Large intestine (tissue), 3 donors: ENCODE measurements around the gene COL9A3. TPM values are rescaled to one million over a fixed set of nuclear protein-coding genes. Genes with fewer than 3 reads are reported as not detected.
"Not testable (repeated sequence)": the region's sequence is repeated elsewhere in the genome, so short reads cannot be mapped to it uniquely, and the experiment has no call there.

ENCODE experiments used
- DNase-seq, 2 donors: peaks; one replicate each; pipeline versions ENCODE4 v3.0.0 to v3.0.0-alpha.2; 2013
- H3K27ac ChIP-seq: one replicate; pipeline ENCODE4 v1.5.1; 2013; ENCODE audit warnings: low read length
- H3K27me3 ChIP-seq: 2 replicates; pipeline ENCODE4 v1.6.1; 2013; ENCODE audit warnings: low read length; ENCODE audit not compliant: control insufficient read depth, insufficient read depth
- H3K36me3 ChIP-seq: 2 replicates; pipeline ENCODE4 v1.6.1; 2013; ENCODE audit warnings: low read length; ENCODE audit not compliant: control insufficient read depth, insufficient read depth
- H3K4me1 ChIP-seq: one replicate; pipeline ENCODE4 v1.6.1; 2013; ENCODE audit warnings: low read length; ENCODE audit not compliant: control insufficient read depth, insufficient read depth
- H3K4me3 ChIP-seq: one replicate; pipeline ENCODE4 v1.5.1; 2013; ENCODE audit warnings: low read length
- H3K9me3 ChIP-seq: one replicate; pipeline ENCODE4 v1.6.1; 2013; ENCODE audit warnings: mild to moderate bottlenecking, low read depth, low read length, moderate library complexity; ENCODE audit not compliant: control insufficient read depth
- WGBS: methylation state at CpG from one replicate; pipeline ENCODE4 v1.1.5; 2013; ENCODE audit warnings: low lambda C conversion rate; ENCODE audit not compliant: insufficient coverage; 5-methylcytosine and 5-hydroxymethylcytosine counted together
- polyA plus RNA-seq: library from polyadenylated mRNA; unstranded; fragments of 120-200 nt; gene quantifications from one replicate; pipeline ENCODE4 v1.2.1, GENCODE V29; 2013

COL9A3 gene
- polyA plus RNA-seq, 1 donor: 14.1 TPM

GRCh38 chr20:62860924-62861691 is 44.3 kb downstream of the COL9A3 start:
- peak in 1 of 2 donors; percentile 60 for DNase-seq
- Histone ChIP-seq H3K27ac (no peak overlapping the region), H3K4me3 (peak overlapping the region; percentile 13), H3K4me1 (peaks cover 4% of the 10 kb centered on the region), H3K27me3 (peaks cover 15% of the 10 kb centered on the region), H3K9me3 (peaks cover 6% of the 10 kb centered on the region), H3K36me3 (peaks cover 5% of the 10 kb centered on the region)
- no CpG with 5 or more reads among the region's 129 CpGs for WGBS

GRCh38 chr20:62861726-62862336 is 45.0 kb downstream of the COL9A3 start, which contains the start of gene TCFL5:
TCFL5 (minus strand) TSS chr20:62861822; CDS start chr20:62861670, 152 bp downstream.
- peaks cover 6% of the 10 kb centered on the region for H3K9me3 ChIP-seq
- peak within 1 kb of the TSS; percentile 17 for H3K27ac ChIP-seq
- peaks cover 4% of the 10 kb centered on the region for H3K4me1 ChIP-seq
- peaks cover 15% of the 10 kb centered on the region for H3K27me3 ChIP-seq
- peak within 1 kb of the TSS; percentile 17 for H3K4me3 ChIP-seq
- no CpG with 5 or more reads among the region's 70 CpGs for WGBS
- DNase-seq: peak; percentile 85 to 90
- peaks cover 3% of the 10 kb centered on the region for H3K36me3 ChIP-seq

- Histone ChIP-seq H3K4me3 (no peak overlapping the region), H3K27me3 (peaks cover 13% of the 10 kb centered on the region), H3K4me1 (peaks cover 4% of the 10 kb centered on the region), H3K27ac (no peak overlapping the region), H3K36me3 (no peaks in the 10 kb centered on the region), H3K9me3 (peaks cover 6% of the 10 kb centered on the region)
- no peak for DNase-seq
- no CpG with 5 or more reads among the region's 7 CpGs for WGBS
Observed at GRCh38 chr20:62864207-62864606, 47.4 kb downstream of the COL9A3 start.

GRCh38 chr20:62872184-62872847 is 55.5 kb downstream of the COL9A3 start:
- WGBS: no CpG with 5 or more reads among the region's 18 CpGs
- no peak for DNase-seq
- no peak overlapping the region for H3K4me3 ChIP-seq
- peaks cover 8% of the 10 kb centered on the region for H3K27me3 ChIP-seq
- H3K27ac ChIP-seq: no peak overlapping the region
- no peaks in the 10 kb centered on the region for H3K36me3 ChIP-seq
- peaks cover 4% of the 10 kb centered on the region for H3K4me1 ChIP-seq
- no peaks in the 10 kb centered on the region for H3K9me3 ChIP-seq

GRCh38 chr20:62872862-62873261 is 56.0 kb downstream of the COL9A3 start:
- Histone ChIP-seq H3K36me3 (no peaks in the 10 kb centered on the region), H3K9me3 (no peaks in the 10 kb centered on the region), H3K4me3 (no peak overlapping the region), H3K27ac (no peak overlapping the region), H3K4me1 (peaks cover 5% of the 10 kb centered on the region), H3K27me3 (peaks cover 8% of the 10 kb centered on the region)
- no peak for DNase-seq
- no CpG with 5 or more reads among the region's 6 CpGs for WGBS

GRCh38 chr20:62873280-62873679 is 56.4 kb downstream of the COL9A3 start:
- Histone ChIP-seq H3K9me3 (no peaks in the 10 kb centered on the region), H3K27me3 (peaks cover 8% of the 10 kb centered on the region), H3K27ac (no peak overlapping the region), H3K36me3 (no peaks in the 10 kb centered on the region), H3K4me3 (no peak overlapping the region), H3K4me1 (peaks cover 5% of the 10 kb centered on the region)
- WGBS: 100% methylated on average over 2 of the region's 7 CpGs
- DNase-seq: no peak

GRCh38 chr20:62873681-62874031 is 56.8 kb downstream of the COL9A3 start:
- not testable (repeated sequence) for H3K27me3 ChIP-seq, H3K4me3 ChIP-seq, H3K36me3 ChIP-seq, H3K9me3 ChIP-seq, H3K4me1 ChIP-seq, H3K27ac ChIP-seq, DNase-seq
- WGBS: no CpG with 5 or more reads among the region's 15 CpGs

- peaks cover 11% of the 10 kb centered on the region for H3K27me3 ChIP-seq
- WGBS: no CpG with 5 or more reads among the region's 14 CpGs
- H3K9me3 ChIP-seq: peaks cover 4% of the 10 kb centered on the region
- H3K27ac ChIP-seq: no peak overlapping the region
- H3K4me3 ChIP-seq: no peak overlapping the region
- no peaks in the 10 kb centered on the region for H3K36me3 ChIP-seq
- peaks cover 5% of the 10 kb centered on the region for H3K4me1 ChIP-seq
- DNase-seq: no peak
Observed at GRCh38 chr20:62874964-62875344, 58.1 kb downstream of the COL9A3 start.

GRCh38 chr20:62875419-62876361 is 58.8 kb downstream of the COL9A3 start:
- H3K4me3 ChIP-seq: no peak overlapping the region
- H3K9me3 ChIP-seq: peaks cover 4% of the 10 kb centered on the region
- DNase-seq: peak in 1 of 2 donors; percentile 53
- H3K27me3 ChIP-seq: peaks cover 9% of the 10 kb centered on the region
- H3K27ac ChIP-seq: no peak overlapping the region
- peaks cover 5% of the 10 kb centered on the region for H3K4me1 ChIP-seq
- no CpG with 5 or more reads among the region's 34 CpGs for WGBS
- H3K36me3 ChIP-seq: peaks cover 4% of the 10 kb centered on the region

GRCh38 chr20:62876501-62876901 is 59.7 kb downstream of the COL9A3 start:
- no peak overlapping the region for H3K4me3 ChIP-seq
- WGBS: no CpG with 5 or more reads among the region's 13 CpGs
- no peak for DNase-seq
- no peak overlapping the region for H3K27ac ChIP-seq
- peaks cover 11% of the 10 kb centered on the region for H3K36me3 ChIP-seq
- peaks cover 6% of the 10 kb centered on the region for H3K27me3 ChIP-seq
- peaks cover 5% of the 10 kb centered on the region for H3K4me1 ChIP-seq
- peaks cover 4% of the 10 kb centered on the region for H3K9me3 ChIP-seq
